GM12891 (cell line): ENCODE data around the gene KCNJ10.

Experiments
- POLR2A ChIP-seq: IDR thresholded peaks from 2 replicates; pipeline ENCODE4 v1.6.1; 2011; ENCODE audit warnings: low read depth, low read length, control low read depth
- POLR2AphosphoS5 ChIP-seq: IDR thresholded peaks from 2 replicates; pipeline ENCODE4 v1.6.1; 2011; ENCODE audit warnings: low read depth, low read length, control low read depth
- POU2F2 ChIP-seq: IDR thresholded peaks from 2 replicates; pipeline ENCODE4 v1.6.1; 2011; ENCODE audit warnings: low read depth, mild to moderate bottlenecking, control low read depth, low read length, moderate library complexity
- TAF1 ChIP-seq: IDR thresholded peaks from 2 replicates; pipeline ENCODE4 v1.6.1; 2011; ENCODE audit warnings: low read depth, low read length, control low read depth

- TF ChIP-seq POLR2AphosphoS5 (no peak), POLR2A (no peak), TAF1 (no peak), POU2F2 (no peak)
Observed at GRCh38 chr1:160095382-160096105, 25.6 kb upstream of the KCNJ10 start.
